Caco-2 (cell line): ENCODE data around the gene SEC61G. TPM values are rescaled to one million over a fixed set of nuclear protein-coding genes. Genes with fewer than 3 reads are reported as not detected.

ENCODE experiments used
- Bru-seq: library from RNA; stranded (reverse); fragments of 400-500 nt; gene quantifications from one replicate; lab custom pipeline; 2021; lab: Mats Ljungman, UMichigan
- BruChase-seq, 2 experiments: library from RNA; stranded (reverse); fragments of 400-500 nt; gene quantifications; one replicate each; lab custom pipeline; 2021; lab: Mats Ljungman, UMichigan
- BruUV-seq: library from RNA; stranded (reverse); fragments of 400-500 nt; replicated peaks from 2 replicates; lab custom pipeline; 2021; lab: Mats Ljungman, UMichigan
- CTCF ChIA-PET: fragments of 300-600 bp; sonication (Branson Sonifier 250); formaldehyde crosslinking; loops from one replicate; lab custom pipeline; 2022; ENCODE audit warnings: antibody characterized with exemption; lab: Charles Lee
- POLR2A ChIA-PET: fragments of 300-600 bp; sonication (Branson Sonifier 250); formaldehyde crosslinking; loops from one replicate; lab custom pipeline; 2022; ENCODE audit warnings: antibody characterized with exemption; lab: Charles Lee
- DNase-seq, 2 experiments: peaks; one replicate each; pipeline versions ENCODE4 v3.0.0 to v3.0.0-alpha.2; 2020 to 2022
- H3K27me3 ChIP-seq: replicated peaks from 2 replicates; pipeline ENCODE4 v1.6.0; 2011; ENCODE audit warnings: low read length; ENCODE audit not compliant: control insufficient read depth, insufficient read depth
- H3K36me3 ChIP-seq: 2 replicates; pipeline ENCODE4 v1.5.1; 2011; ENCODE audit warnings: low read length; ENCODE audit not compliant: control insufficient read depth, insufficient read depth
- H3K4me1 ChIP-seq: fragments of 250-450 bp; sonication (Bioruptor Pico); 2 replicates; pipeline ENCODE4 v1.5.1; 2020; ENCODE audit warnings: mild to moderate bottlenecking
- H3K4me3 ChIP-seq: 2 replicates; pipeline ENCODE4 v1.5.1; 2011; ENCODE audit warnings: low read depth, mild to moderate bottlenecking, control low read depth, low read length
- H3K9me3 ChIP-seq: fragments of 250-450 bp; sonication (Bioruptor Pico); 2 replicates; pipeline ENCODE4 v1.5.1; 2020; ENCODE audit warnings: mild to moderate bottlenecking, moderate library complexity
- H3K27ac Mint-ChIP-seq: one replicate; pipeline ENCODE4 v1.8.0; 2022; ENCODE audit warnings: mixed read lengths; ENCODE audit not compliant: unreplicated experiment
- H3K27me3 Mint-ChIP-seq: one replicate; pipeline ENCODE4 v1.8.0; 2022; ENCODE audit warnings: mixed read lengths; ENCODE audit not compliant: insufficient read depth, unreplicated experiment
- H3K36me3 Mint-ChIP-seq: one replicate; pipeline ENCODE4 v1.8.0; 2022; ENCODE audit warnings: mild to moderate bottlenecking, mixed read lengths; ENCODE audit not compliant: insufficient read depth, unreplicated experiment
- H3K4me1 Mint-ChIP-seq: one replicate; pipeline ENCODE4 v1.8.0; 2022; ENCODE audit warnings: low read depth, mixed read lengths; ENCODE audit not compliant: unreplicated experiment
- H3K4me3 Mint-ChIP-seq: one replicate; pipeline ENCODE4 v1.8.0; 2022; ENCODE audit warnings: mild to moderate bottlenecking, moderate library complexity, mixed read lengths; ENCODE audit not compliant: unreplicated experiment
- H3K9me3 Mint-ChIP-seq: one replicate; pipeline ENCODE4 v1.8.0; 2022; ENCODE audit warnings: mixed read lengths; ENCODE audit not compliant: unreplicated experiment
- CTCF ChIP-seq, 2 experiments: fragments of 200-600 bp in 1 of 2; IDR thresholded peaks; 1 replicate in 1 of 2; 2 replicates in 1 of 2; pipeline versions ENCODE4 v1.5.1 to v1.8.0; 2011 to 2022; ENCODE audit warnings: antibody characterized with exemption in 1 of 2, control low read depth in 1 of 2, inconsistent platforms in 1 of 2, low read depth in 1 of 2, low read length in 1 of 2, mild to moderate bottlenecking in 1 of 2, moderate library complexity in 1 of 2; ENCODE audit not compliant: insufficient read depth in 1 of 2, severe bottlenecking in 1 of 2, unreplicated experiment in 1 of 2
- intact Hi-C: fragments of 100-400 bp; cut with micrococcal nuclease; formaldehyde crosslinking; loops from one replicate; pipeline ENCODE4 v1.10.0; 2022; ENCODE audit not compliant: unreplicated experiment
- long read RNA-seq: library from polyadenylated mRNA; stranded (forward); transcript quantifications from one replicate; pipeline ENCODE4 v2.0.0, GENCODE V29; 2022
- total RNA-seq: library from RNA; stranded (reverse); gene quantifications from 2 replicates; pipeline ENCODE4 v1.2.3, GENCODE V29; 2022

The SEC61G gene
- total RNA-seq (189 and 195 TPM in 2 replicates), Bru-seq, nascent RNA (percentile 96 among the genes with signal in this experiment), BruChase-seq, experiment 1, labeled RNA remaining after a 2-hour chase (percentile 84 among the genes with signal in this experiment), BruChase-seq, experiment 2, labeled RNA remaining after a 6-hour chase (percentile 81 among the genes with signal in this experiment)
- long read RNA-seq, transcript SEC61G-204 (4 exons, 512 nt), result minor isoform, 7 of 242 reads
- long read RNA-seq, transcript SEC61G-202 (4 exons, 459 nt), result minor isoform, 19 of 242 reads
- long read RNA-seq, transcript SEC61G-201 (4 exons, 462 nt), result major isoform, 184 of 242 reads
- long read RNA-seq, partial matches to known transcripts, result 16 of 242 reads
- long read RNA-seq, other reads (novel, unspliced or antisense), result 16 of 242 reads

- Mint-ChIP-seq H3K27me3 (peaks cover 2% of the 10 kb centered on the region), H3K4me3 (peak within 1 kb of the TSS; percentile 97), H3K4me1 (peaks cover 7% of the 10 kb centered on the region), H3K27ac (peak within 1 kb of the TSS; percentile 94), H3K36me3 (peaks cover 24% of the 10 kb centered on the region), H3K9me3 (no peaks in the 10 kb centered on the region)
- Histone ChIP-seq H3K9me3 (no peaks in the 10 kb centered on the region), H3K27me3 (no peaks in the 10 kb centered on the region), H3K4me1 (peaks cover 8% of the 10 kb centered on the region), H3K4me3 (peak within 1 kb of the TSS; percentile 83), H3K36me3 (no peaks in the 10 kb centered on the region; the same call in 1 of the 2 replicates)
- no peak for TF ChIP-seq CTCF (IDR thresholded peaks at IDR 0.05; ENCODE audit: insufficient read depth in 1 of 2, low read depth in 1 of 2, low read length in 1 of 2, severe bottlenecking in 1 of 2, unreplicated experiment in 1 of 2)
- POLR2A ChIA-PET, result interaction anchor here (0.5 to 1.2 kb wide), 6 partner anchors 9 to 495 kb away, joined by 3 read pairs; no protein-coding TSS in a partner anchor
- CTCF ChIA-PET, result interaction anchor here (1.6 to 2.3 kb wide), 2 partner anchors 29 to 496 kb away, joined by 5 to 16 read pairs; no protein-coding TSS in a partner anchor
- DNase-seq, result peak; percentile 96 to 97
- BruUV-seq, result TSS peak; percentile 36
- intact Hi-C loops, result no loop called here
Measured at GRCh38 chr7:54758702-54759592, at the start of gene SEC61G. Gene SEC61G, minus strand, starts transcription at chr7:54759211. Its CDS starts 1,623 bp downstream, at chr7:54757588.

- ChIA-PET POLR2A (no interaction called here), CTCF (no interaction called here)
- Mint-ChIP-seq H3K36me3 (no peaks in the 10 kb centered on the region), H3K27me3 (peaks cover 9% of the 10 kb centered on the region), H3K4me3 (no peak overlapping the region), H3K9me3 (no peaks in the 10 kb centered on the region), H3K4me1 (no peaks in the 10 kb centered on the region), H3K27ac (no peak overlapping the region)
- no peak overlapping the region for H3K4me3 ChIP-seq
- BruUV-seq, result no TSS peak
- DNase-seq, result no peak
- H3K27me3 ChIP-seq, result no peaks in the 10 kb centered on the region
- TF ChIP-seq CTCF (IDR thresholded peaks at IDR 0.05; ENCODE audit: insufficient read depth in 1 of 2, low read depth in 1 of 2, low read length in 1 of 2, severe bottlenecking in 1 of 2, unreplicated experiment in 1 of 2), result no peak
- H3K4me1 ChIP-seq, result no peaks in the 10 kb centered on the region
- no peaks in the 10 kb centered on the region for H3K36me3 ChIP-seq
- intact Hi-C loops, result no loop called here
- H3K9me3 ChIP-seq, result no peaks in the 10 kb centered on the region
Measured at GRCh38 chr7:54802841-54803240, 43.8 kb upstream of the SEC61G start.

- CTCF ChIA-PET, result no interaction called here
- H3K4me1 Mint-ChIP-seq, result no peaks in the 10 kb centered on the region
- intact Hi-C loops, result no loop called here
- no peaks in the 10 kb centered on the region for H3K9me3 Mint-ChIP-seq
- Histone ChIP-seq H3K9me3 (no peaks in the 10 kb centered on the region), H3K4me3 (no peak overlapping the region), H3K36me3 (no peaks in the 10 kb centered on the region), H3K27me3 (no peaks in the 10 kb centered on the region), H3K4me1 (no peaks in the 10 kb centered on the region)
- POLR2A ChIA-PET, result no interaction called here
- no peaks in the 10 kb centered on the region for H3K36me3 Mint-ChIP-seq
- no peak for DNase-seq
- H3K4me3 Mint-ChIP-seq, result no peak overlapping the region
- TF ChIP-seq CTCF (IDR thresholded peaks at IDR 0.05; ENCODE audit: insufficient read depth in 1 of 2, low read depth in 1 of 2, low read length in 1 of 2, severe bottlenecking in 1 of 2, unreplicated experiment in 1 of 2), result no peak
- H3K27ac Mint-ChIP-seq, result no peak overlapping the region
- H3K27me3 Mint-ChIP-seq, result peaks cover 11% of the 10 kb centered on the region
- BruUV-seq, result no TSS peak
Measured at GRCh38 chr7:54802114-54802513, 43.1 kb upstream of the SEC61G start.
